Occipital lobe (tissue), 2 donors: ENCODE measurements around the gene PAX8. TPM values are rescaled to one million over a fixed set of nuclear protein-coding genes. Genes with fewer than 3 reads are reported as not detected.

Experiments used
- DNase-seq: peaks from one replicate; lab custom pipeline; 2025; lab: John Stamatoyannopoulos, UW
- total RNA-seq: library from RNA; depleted of rRNA; stranded (reverse); fragments of >200 nt; gene quantifications from one replicate; pipeline ENCODE4 v1.2.3, GENCODE V29; 2014

PAX8 gene
- total RNA-seq, 1 donor from 2014 or later = not detected

DNA sequence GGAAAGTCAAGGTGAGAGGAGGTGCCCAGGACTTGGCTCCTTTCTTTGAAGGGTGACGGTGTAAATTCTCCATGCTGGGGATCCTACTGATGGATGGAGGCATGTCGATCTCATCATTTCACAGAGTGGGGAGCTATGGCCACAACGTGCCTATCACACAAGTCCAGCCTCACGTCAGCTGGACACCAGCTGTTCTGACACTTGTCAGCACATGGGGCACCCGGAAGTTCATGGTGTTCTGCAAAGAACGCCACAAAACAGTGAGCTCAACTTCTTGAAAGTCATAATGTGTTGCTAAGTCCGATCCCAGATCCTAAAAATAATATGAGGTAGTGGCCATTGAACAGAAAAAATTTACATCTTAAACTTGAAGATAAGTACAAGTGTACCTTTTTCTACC lies 12.3 kb downstream of the PAX8 start:
- no peak for DNase-seq

DNA sequence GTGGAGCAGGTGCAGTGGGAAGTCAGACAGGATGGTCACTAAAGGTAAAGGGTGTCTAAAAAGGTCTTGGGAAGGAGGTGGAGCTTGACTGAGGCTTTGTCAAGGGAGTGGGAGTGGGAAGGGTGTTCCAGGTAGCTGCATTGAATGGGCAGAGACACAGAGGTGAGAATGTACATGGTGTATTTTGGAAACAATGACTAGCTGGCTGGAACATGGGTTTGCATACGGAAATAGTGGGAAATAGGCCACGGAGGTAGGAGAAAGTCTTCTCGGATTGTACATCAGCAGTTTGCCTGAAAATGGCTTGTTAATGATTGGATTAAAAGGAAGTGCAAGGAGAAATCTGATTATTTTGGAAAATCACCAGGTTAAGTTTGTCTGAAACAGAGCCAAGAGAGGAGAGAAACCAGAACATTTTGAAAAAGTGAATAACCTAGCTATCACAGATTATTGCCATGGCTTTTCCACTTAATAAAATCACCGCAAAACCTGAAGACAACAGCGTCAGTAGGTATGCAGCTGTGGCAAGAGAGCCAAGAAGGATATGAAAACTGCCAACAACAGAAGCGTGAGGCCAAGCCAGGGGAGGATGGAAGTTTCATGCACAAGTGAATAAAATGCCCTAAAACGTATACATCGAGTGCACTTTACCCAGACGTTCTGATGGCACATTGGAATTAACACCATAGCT lies 13.9 kb downstream of the PAX8 start:
- DNase-seq = no peak

- no peak for DNase-seq
Measured at GRCh38 chr2:113263546-113263945, 15.2 kb downstream of the PAX8 start.

- DNase-seq = no peak
Measured at GRCh38 chr2:113260991-113261390, 17.7 kb downstream of the PAX8 start.

GRCh38 chr2:113258471-113259147 lies 20.1 kb downstream of the PAX8 start:
- DNase-seq = no peak

GRCh38 chr2:113257516-113258264 lies 21.0 kb downstream of the PAX8 start:
- DNase-seq = no peak

DNA sequence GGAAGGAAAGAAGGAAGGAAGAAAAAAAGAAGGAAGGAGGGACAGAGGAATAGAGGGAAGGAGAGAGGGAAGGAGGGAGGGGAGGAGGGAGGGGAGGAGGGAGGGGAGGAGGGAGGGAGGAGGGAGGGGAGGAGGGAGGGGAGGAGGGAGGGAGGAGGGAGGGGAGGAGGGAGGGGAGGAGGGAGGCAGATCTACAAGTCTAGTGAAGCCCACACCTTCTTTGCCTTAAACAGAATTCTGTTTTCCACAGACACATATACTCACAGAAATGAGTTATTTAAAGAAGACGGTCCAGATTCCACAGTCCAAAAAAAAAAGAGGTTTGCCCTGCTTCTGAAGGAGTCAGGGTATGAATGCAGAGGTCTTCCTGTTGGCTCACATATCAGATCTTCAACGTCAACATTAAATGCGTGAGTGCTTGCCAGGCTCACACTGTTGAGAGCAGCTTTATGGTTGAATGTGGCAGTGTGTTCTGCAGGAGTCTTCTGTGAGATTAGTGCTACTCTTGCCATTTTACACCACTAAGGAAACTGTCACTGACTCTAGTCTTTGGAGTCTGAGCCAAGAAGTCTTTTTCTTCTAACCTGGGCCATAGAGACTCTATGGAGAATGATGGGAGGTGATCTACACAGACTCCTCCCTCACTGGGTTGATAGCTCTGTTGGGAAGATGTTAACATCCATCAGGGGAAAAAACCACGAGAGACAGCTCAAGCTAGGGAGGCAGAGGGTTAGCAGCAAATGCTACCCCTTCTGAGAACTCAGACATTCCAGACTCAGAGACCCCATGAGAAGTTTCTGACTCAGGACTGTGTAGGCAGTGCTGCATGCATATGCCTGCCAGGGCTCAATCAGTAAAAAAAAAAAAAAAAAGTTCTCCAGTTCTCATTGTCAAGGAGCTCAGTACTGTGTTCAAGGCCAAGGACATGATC lies 23.3 kb downstream of the PAX8 start:
- no peak for DNase-seq

DNA sequence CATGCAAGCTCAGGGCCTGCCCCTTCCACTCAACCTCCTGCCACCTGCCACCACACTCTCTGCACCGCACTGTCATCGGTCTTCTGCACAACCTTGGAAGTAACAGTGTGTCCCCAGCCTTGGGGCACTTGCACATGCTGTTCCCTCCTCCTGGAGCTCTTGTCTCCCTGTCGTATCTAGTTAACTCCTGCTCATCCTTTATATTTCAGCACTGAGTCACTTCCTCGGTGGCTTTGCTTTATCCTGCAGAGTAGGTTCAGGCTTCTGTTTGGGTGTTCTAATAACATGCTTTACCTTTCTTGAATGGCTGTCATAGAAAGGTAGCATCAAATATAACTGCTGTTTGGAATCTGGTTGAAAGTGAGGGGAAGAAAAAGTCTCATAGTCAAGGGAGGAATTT lies 25.3 kb downstream of the PAX8 start:
- DNase-seq = no peak

- DNase-seq = no peak
Measured at GRCh38 chr2:113252047-113252590, 26.6 kb downstream of the PAX8 start.

DNA sequence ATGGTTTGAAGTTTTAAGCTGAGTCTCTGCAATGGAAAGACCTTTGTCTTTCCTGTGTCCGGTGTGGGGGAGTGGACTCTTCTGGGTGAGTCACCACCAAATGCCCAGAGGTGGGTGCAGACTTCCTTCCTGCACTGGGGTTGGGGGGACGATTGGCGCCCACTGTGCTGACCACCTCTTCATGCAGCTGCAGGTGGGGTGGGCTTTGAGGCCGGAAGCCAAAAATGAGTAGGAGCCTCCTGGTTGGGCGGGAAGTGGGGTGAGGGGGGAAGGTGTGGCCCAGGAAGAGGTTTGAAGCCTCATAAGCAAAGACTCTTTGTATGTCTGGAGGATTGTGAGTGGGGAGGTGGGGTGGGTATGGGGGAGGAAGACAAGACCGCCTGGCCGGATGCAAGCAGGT lies 27.6 kb downstream of the PAX8 start:
- DNase-seq = no peak

DNA sequence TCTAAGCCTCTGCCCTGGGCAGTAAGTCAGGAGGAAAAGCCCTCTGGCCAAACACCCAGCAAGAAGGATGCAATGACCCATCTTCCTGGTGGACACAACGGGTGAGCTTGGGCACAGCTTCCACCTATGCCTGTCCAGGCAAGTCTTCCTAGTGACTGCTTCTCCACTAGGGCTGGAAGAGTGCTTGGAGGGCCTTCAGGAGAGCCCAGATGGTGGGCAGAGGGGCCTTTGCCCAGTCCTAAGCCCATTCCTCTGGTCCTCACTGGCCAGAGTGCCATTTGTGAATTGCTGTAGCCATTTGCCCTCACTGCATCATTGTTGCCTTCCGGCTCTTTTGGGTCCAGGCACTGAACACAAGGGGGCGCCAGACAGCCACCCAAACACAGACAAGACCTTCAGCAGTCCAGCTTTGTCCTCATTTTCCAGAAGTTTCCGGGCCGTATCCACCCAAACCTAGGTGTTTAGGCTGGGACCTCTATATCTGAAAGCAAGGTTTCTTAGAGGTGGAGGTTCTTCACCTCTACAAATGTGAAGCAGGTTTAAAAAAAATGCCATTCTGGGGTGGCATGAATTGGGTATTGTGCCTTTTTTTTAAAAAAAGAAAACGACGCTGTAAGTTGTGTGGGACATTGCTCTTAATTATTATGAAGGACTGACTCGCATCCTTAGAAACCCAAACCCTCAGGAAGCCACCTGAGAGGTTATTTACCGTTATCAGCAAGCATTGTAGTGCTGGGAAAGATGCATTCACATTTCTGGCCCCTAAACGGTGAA lies 29.5 kb downstream of the PAX8 start:
- DNase-seq = peak; percentile 19

DNA sequence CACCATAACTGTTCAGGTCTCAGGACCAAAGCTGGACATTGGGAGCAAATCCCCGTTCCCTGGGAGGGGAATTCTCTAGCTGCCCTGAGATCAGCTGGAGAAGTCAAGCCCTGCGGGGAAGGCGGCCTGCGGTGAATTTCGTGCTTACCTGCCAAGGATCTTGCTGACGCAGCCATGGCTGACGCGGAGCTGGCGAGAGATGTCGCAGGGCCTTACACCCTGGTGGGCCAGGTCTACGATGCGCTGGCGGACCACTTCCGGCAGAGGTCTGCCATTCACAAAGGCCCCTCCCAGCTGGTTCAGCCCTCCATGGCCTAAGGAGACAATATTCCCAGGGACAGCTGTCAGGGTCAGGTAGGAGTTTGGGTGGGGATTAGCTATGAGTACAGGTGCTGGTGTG lies 32.1 kb downstream of the PAX8 start:
- no peak for DNase-seq

GRCh38 chr2:113245276-113245711 lies 33.4 kb downstream of the PAX8 start:
- no peak for DNase-seq

GRCh38 chr2:113242327-113242726 lies 36.4 kb downstream of the PAX8 start:
- DNase-seq = no peak

DNA sequence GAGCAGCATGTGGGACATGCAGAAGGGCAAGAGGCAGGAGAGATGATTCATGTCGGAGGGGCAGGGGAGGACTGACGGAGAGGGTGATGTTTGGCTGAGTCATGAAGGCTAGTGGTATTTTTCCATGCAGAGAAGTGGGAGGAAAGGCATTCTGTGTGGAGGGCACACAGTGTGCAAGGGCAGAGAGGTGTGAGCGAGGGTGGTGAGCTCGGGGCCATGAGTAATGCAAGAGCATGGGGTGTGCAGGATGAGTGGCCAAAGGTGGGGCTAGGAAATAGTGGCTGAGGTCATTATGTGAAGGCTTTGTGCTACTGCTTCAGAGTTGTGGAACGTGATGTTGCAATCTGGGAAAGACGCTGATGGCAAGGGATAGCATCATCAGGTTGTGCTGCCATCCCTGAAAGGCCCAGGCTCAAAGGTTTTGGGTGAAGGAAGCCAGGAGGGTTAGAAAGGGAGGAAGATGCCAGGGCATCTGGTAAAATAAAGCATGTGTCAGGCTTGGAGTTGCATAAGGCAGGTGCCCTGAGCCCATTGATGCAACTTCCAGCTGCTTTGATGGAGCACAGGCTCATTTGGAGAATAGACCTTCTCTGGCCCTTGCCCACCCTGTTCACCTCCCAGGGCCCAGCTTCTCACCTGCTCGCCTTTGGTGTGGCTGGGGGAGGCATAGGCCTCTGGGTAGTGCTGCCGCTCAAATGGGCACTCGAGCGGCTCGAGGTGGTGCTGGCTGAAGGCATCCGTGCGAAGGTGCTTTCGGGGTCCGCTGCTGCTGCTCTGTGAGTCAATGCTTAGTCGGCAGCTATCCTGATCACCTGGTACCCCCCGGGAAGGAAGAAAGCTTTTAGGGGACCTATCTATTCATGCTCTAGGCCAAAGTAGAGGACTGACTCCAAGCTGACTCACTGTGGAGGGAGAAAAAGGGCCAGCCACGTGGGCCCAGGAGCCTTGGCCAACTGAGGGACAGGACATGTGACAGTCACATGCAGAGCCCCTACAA lies 37.5 kb downstream of the PAX8 start:
- peak; percentile 77 for DNase-seq

DNA sequence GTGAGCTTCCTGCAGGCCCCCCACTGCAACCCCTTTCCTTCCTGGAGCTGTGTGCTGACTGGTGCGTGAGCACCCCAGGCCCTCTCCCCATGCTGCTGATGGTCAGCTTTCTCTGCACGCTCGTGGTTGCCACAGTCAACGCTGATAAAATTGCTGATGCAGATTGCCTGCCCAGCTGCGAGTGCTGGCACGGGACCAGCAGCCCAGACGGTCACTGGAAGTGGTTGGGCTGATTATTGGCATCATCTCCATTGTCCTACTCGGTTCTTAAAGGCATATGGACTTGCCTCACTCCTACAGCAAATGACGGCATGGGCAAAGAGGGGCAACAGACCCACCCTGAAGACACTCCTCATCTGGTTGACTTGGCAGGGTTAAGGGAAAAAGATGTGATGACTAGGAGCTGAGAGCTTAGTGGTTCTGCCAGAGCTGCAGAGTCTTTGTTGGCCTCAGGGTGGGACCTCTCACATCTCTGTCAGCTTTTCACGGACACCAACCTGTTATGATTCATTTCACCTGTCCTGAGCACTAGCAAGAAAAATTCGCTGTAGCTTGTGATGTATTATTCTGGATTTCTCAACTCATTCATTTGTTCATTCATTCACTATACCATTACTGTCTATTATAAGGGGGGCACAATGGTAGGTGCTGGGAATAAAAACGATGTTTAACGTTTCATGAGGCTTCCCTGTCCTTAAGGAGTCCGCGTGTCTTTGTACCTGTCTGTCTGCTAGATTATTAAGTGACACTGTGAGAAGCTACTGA lies 38.4 kb downstream of the PAX8 start:
- DNase-seq = peak; percentile 68

DNA sequence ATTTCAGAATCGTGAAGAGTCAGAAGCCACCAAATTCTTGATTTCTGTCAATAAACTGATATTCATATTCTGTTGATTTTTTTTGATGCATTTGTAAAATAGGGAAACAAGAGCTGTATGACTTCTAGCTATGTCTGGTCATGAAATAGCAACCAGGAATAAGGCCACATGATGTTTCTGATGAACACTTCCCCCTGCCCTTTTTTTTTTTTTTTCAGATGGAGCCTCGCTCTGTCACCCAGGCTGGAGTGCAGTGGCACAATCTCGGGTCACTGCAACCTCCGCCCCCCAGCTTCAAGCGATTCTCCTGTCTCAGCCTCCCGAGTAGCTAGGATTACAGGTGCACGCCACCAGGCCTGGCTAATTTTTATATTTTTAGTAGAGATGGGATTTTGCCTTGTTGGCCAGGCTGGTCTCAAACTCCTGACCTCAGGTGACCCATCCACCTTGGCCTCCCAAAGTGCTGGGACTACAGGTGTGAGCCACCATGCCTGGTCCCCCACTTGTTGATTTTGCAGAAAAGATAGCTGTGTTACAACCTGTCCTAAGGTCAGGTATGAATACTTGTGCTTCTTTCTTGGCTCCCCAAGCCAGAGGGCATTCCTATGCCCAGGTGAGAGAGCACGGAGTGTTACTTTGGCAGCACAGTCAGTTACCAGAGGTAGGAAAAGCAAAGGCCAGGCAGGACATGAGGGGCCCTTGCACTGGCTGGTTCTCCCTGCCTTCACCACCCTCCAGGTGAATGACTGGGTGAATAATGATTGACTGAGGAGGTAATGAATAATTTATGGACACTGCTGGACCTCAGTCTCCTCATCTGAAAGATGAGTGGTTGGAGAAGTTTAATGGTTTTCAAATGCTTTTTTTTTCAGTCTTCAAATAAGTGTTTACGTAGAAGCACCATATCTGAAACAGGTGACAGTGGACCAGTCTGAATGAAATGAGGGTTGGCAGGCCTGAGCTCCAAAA lies 39.6 kb downstream of the PAX8 start:
- DNase-seq = no peak
